ENCODE measurements around the gene HBE1.

The HBE1 gene

DNA sequence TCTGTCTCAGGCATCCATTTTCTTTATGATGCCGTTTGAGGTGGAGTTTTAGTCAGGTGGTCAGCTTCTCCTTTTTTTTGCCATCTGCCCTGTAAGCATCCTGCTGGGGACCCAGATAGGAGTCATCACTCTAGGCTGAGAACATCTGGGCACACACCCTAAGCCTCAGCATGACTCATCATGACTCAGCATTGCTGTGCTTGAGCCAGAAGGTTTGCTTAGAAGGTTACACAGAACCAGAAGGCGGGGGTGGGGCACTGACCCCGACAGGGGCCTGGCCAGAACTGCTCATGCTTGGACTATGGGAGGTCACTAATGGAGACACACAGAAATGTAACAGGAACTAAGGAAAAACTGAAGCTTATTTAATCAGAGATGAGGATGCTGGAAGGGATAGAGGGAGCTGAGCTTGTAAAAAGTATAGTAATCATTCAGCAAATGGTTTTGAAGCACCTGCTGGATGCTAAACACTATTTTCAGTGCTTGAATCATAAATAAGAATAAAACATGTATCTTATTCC is 10.9 kb upstream of the HBE1 start:
- DNase-seq (ENCODE audit: low spot score) = peak; percentile 44
- in situ Hi-C loops (cut with MboI; ENCODE audit: low sequenced_read_pairs, unreplicated experiment) = no loop called here
- TF ChIP-seq, protein P1, sequence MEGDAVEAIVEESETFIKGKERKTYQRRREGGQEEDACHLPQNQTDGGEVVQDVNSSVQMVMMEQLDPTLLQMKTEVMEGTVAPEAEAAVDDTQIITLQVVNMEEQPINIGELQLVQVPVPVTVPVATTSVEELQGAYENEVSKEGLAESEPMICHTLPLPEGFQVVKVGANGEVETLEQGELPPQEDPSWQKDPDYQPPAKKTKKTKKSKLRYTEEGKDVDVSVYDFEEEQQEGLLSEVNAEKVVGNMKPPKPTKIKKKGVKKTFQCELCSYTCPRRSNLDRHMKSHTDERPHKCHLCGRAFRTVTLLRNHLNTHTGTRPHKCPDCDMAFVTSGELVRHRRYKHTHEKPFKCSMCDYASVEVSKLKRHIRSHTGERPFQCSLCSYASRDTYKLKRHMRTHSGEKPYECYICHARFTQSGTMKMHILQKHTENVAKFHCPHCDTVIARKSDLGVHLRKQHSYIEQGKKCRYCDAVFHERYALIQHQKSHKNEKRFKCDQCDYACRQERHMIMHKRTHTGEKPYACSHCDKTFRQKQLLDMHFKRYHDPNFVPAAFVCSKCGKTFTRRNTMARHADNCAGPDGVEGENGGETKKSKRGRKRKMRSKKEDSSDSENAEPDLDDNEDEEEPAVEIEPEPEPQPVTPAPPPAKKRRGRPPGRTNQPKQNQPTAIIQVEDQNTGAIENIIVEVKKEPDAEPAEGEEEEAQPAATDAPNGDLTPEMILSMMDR (IDR thresholded peaks at IDR 0.05; ENCODE audit: borderline replicate concordance, control extremely low read depth, extremely low read depth, insufficient read depth, missing control alignments) = no peak

DNA sequence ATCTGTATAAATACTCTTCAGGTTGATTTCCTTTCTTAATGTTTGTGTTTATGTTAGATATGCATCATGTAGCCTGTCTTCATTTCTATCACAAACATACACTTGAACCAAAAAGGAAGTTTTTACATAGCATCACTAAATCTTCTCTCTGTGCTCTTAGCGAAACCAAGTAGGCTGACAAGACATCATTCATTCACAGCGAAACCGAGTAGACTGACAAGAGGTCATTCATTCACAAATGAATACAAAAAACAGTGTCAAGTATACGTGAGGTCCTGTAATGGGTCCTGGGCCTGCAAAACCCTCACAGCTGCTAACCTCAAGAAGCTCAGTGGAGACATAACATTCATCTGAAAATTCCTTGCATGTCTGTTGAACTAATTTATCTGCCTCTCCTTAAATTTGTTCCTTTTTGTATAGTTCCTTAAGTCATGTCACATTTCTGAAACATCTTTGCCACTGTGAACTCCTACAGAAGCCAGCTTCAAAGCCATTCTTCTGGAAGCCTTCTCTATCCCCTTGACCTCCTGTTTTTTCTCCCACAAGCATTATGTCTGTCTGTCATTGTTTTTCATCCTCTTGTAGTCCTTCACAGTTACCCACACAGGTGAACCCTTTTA is 9.8 kb upstream of the HBE1 start:
- in situ Hi-C loops (cut with MboI; ENCODE audit: low sequenced_read_pairs, unreplicated experiment) = no loop called here
- TF ChIP-seq, protein P1 (IDR thresholded peaks at IDR 0.05; ENCODE audit: borderline replicate concordance, control extremely low read depth, extremely low read depth, insufficient read depth, missing control alignments) = no peak
- no peak for DNase-seq (ENCODE audit: low spot score)

DNA sequence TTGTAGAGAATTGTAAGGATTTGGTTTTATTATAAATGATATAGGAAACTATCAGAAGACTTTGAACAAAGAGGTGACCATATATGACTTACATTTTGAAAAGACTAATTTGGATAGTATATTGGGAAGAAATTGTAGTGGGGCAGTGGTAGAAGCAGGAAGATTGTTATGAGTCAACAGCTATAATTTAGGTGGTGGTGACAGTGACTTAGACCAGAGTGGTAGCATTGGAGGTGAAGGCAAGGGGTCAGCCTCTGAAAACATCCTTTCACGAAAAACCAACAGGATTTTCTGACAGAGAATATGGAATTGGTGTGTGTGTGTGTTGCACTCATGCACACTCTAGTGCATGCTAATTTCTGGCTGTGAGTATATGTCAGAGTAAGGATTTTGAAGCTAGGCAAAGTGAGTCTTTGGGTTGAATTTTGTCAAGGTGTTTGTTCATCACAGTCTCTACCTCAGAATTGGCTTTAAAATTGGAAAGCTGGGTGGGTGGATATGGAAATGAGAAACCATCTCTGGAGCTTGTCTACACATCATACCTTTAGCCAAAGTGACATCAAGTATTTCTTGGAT is 8.2 kb upstream of the HBE1 start:
- no peak for DNase-seq (ENCODE audit: low spot score)
- in situ Hi-C loops (cut with MboI; ENCODE audit: low sequenced_read_pairs, unreplicated experiment) = no loop called here
- TF ChIP-seq, protein P1 (IDR thresholded peaks at IDR 0.05; ENCODE audit: borderline replicate concordance, control extremely low read depth, extremely low read depth, insufficient read depth, missing control alignments) = no peak

DNA sequence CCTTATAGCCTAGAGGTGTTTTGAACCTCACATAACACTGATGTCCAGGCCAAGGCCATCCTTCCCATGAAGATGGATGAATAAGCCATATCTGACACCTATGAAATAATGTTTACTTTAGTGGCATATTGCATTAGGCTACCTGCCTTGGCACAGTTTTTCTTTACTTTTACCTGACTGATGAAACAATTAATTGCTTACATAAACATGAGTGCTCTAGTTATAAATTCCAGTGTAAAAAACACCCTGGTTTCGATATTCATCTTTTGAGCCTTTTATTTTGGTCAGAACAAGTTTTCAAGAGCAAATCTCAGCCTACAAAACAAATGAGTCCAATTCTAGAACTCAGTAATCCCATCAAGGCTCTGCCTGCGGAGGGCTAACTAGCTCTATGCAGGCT is 7.0 kb upstream of the HBE1 start:
- DNase-seq (ENCODE audit: low spot score) = no peak
- in situ Hi-C loops (cut with MboI; ENCODE audit: low sequenced_read_pairs, unreplicated experiment) = no loop called here
- TF ChIP-seq, protein P1 (IDR thresholded peaks at IDR 0.05; ENCODE audit: borderline replicate concordance, control extremely low read depth, extremely low read depth, insufficient read depth, missing control alignments) = no peak

DNA sequence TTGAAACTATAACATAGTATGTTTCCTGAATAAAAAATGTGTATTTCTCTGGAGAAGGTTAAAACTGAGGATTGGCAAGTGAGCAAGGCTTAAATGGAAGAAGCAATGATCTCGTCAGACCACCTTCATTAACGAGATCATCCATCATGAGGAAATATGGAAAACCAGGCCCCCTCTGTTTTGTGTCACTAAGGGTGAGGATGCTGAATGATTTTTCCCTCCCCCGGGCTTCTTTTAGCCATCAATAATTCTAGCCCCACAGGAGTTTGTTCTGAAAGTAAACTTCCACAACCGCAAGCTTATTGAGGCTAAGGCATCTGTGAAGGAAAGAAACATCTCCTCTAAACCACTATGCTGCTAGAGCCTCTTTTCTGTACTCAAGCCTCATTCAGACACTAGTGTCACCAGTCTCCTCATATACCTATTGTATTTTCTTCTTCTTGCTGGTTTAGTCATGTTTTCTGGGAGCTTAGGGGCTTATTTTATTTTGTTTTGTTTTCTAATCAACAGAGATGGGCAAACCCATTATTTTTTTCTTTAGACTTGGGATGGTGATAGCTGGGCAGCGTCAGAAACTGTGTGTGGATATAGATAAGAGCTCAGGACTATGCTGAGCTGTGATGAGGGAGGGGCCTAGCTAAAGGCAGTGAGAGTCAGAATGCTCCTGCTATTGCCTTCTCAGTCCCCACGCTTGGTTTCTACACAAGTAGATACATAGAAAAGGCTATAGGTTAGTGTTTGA is 5.8 kb upstream of the HBE1 start:
- in situ Hi-C loops (cut with MboI; ENCODE audit: low sequenced_read_pairs, unreplicated experiment) = no loop called here
- TF ChIP-seq, protein P1 (IDR thresholded peaks at IDR 0.05; ENCODE audit: borderline replicate concordance, control extremely low read depth, extremely low read depth, insufficient read depth, missing control alignments) = no peak
- DNase-seq (ENCODE audit: low spot score) = no peak

DNA sequence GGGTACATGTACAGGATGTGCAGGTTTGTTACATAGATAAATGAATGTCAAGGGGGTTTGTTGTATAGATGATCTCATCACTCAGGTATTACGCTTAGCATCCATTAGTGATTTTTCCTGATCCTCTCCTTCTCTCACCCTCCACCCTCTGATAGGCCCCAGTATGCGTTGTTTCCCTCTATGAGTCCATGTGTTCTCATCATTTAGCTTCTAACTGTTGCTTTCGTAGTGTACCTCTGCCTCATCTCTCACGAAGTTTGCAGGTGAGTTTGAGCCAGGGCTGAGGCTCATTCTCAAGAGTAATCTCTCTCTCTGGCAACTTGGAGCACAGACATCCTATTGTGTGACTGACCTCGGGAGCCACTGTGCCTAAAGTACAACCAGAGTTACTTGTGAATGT is 4.7 kb upstream of the HBE1 start:
- DNase-seq (ENCODE audit: low spot score) = no peak
- in situ Hi-C loops (cut with MboI; ENCODE audit: low sequenced_read_pairs, unreplicated experiment) = no loop called here
- TF ChIP-seq, protein P1 (IDR thresholded peaks at IDR 0.05; ENCODE audit: borderline replicate concordance, control extremely low read depth, extremely low read depth, insufficient read depth, missing control alignments) = no peak
